Glomerular endothelial cell (primary cell): Measurements from ENCODE around the gene TNNT1. TPM values are rescaled to one million over a fixed set of nuclear protein-coding genes. Genes with fewer than 3 reads are reported as not detected.
A peak's percentile ranks its signal among the peaks of the same experiment; 100 is the strongest.
"Not testable (repeated sequence)": the region's sequence is repeated elsewhere in the genome, so short reads cannot be mapped to it uniquely, and the experiment has no call there.

Source experiments
- DNase-seq: peaks from one replicate; pipeline ENCODE4 v3.0.0-alpha.2; 2011; ENCODE audit warnings: low read depth, low spot score; ENCODE audit errors: extremely low read depth
- total RNA-seq: library from RNA; depleted of rRNA; stranded (reverse); fragments of >200 nt; gene quantifications from 2 replicates; pipeline ENCODE4 v1.2.3, GENCODE V29; 2015

Gene TNNT1
- total RNA-seq, 1 donor from 2014 or later, result not detected

DNA sequence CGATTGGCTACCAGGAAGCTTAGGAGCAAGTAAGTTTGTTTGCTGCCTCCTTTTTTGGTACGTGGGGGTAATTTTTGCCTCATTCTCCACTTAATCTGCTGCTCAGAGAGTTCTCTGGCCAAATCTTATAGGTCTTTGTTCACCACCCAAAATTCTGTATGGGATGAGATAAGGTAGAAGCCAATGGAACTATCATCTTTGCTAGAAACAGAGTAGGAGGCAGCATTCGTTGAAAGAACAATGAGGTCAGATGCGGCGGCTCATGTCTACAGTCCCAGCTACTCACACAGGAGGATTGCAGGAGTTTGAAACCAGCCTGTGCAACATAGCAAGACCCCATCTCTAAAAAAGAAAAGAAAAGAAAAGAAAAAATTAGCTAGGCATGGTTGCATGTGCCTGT is 22.4 kb upstream of the TNNT1 start:
- no peak for DNase-seq

DNA sequence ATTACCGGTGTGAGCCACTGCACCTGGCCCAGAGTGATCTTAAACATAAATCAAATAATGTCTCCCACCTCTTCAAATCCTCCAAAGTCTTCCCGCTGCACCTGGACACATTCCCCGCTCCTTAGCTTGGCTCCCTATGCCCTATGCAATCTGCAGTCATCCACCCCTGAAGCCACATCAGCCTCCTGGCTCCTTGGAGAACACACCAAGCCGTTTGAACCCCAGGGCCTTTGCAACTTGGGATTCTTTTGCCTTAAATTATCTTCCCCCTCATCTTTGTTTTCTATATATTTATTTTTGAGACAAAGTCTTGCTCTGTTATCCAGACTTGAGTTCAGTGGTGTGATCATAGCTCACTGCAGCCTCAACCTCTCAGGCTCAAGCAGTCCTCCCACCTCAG is 20.1 kb upstream of the TNNT1 start:
- no peak for DNase-seq

DNA sequence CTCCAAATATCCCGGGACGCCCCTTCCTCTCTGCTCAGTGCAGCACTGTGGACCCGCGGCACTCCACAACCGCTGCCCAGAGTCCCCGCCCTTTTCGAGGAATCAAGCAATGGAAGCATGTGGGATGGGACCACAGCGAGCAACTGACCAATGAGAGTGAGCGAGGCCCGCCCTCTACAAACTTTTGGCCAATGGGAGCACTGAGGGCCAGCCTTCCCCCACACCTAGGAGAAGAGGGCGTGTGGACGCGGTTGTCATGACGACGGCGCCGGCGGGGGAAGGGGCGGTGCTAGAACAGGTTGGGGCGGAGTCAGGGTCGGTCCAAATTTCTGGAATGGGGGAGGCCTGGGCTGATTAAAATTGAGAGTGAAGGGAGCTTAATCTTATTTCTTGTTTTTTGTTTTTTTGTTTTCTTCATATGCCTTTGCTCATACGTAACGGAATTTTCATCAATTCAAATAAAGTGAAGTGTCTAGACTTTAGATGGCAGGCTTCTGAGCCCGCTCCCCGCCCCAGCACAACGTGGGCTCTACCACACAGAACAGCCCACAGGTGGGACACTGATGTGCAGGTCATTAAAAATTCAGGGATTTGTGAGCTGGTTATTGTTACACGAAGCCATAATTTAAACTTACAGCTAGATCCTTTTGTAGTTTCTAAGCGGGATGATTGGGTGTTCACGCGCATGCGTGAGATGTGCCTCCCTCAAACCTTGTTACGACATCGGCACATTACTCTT is 17.7 kb upstream of the TNNT1 start, which contains the start of gene DNAAF3:
Gene DNAAF3 (minus strand): TSS at position 84 of the 739 bp plus-strand sequence. CDS start 200 bp downstream, outside the sequence.
- peak; percentile 85 for DNase-seq

DNA sequence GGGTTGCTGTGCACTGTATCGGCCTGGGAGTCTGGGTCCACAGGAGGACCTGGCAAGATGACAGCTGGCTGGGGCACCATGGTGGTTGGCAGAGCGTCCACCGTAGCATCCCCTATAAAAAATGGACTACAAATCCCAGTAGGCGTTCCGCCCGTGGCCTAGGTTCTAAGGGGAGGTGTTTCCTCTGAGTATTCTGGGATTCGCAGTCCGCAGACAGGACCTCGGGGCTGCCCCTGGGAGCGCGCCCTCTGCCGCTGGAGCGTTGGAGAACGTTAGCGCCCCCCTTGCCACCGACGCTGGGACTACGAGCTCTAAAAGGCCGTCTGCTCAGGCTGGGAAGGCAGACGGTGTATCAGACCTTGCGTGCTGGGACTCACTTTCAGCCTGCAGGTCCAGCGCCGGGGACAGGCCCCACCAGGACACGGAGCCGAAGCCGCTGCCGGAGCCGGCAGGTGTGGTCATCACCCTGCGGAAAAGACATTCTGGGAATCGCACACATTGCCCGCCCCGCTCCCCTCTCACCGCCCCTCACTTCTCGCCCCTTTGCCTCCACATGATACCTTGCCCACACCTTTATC is 17.0 kb upstream of the TNNT1 start:
- DNase-seq, result no peak

DNA sequence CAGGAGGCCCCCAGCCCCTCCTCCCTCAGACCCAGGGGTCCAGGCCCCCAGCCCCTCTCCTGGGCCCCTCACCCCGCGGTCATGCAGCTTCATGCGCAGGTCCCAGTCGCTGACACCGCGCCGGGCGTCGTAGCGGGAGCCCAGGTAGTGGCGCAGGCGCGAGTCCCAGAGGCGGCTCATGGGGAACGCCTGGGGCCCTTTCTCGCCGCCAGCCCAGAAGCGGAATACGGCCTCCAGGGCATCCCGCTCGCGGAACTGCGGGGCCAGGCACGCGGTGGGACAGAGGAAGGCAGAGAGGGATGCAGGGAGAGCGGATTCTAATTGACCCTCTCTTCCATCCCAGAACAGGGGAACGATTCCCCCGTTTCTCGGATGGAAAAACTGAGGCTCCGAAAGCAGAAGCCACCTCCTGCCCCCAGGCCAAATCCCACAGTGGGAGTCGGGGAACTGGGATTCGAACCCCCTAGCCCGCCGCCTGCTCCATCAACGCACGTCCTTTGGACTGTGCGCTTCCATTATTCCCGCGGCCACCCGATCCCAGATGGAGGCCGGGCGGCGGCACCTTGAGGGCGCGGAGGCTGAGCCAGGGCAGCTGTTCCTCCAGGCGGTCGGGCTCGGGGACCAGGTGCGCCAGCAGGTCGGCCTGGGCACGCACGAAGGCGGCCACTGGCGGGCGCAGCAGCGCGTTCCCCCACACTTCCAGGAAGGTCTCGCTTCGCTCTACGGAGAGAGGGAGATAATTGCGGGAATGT is 12.7 kb upstream of the TNNT1 start:
- DNase-seq, result no peak

DNA sequence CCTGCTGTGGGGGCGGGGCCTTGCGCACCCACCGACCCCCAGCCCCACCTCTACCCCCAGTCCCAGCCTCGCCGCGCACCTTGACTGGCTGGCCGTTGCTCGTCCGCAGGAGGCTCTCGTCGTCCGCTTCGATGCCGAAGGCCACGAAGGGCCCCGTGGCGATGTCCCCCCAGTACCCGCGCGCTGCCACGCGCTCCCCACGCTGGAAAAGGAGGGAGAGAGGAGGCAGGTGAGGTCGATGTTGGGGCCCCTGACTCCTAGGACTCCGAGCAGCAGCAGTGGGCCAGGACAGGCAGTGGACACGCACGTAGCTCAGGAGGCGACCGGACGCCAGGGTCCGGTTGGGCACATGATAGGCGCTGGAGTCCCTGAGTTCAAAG is 12.0 kb upstream of the TNNT1 start:
- DNase-seq, result no peak

DNA sequence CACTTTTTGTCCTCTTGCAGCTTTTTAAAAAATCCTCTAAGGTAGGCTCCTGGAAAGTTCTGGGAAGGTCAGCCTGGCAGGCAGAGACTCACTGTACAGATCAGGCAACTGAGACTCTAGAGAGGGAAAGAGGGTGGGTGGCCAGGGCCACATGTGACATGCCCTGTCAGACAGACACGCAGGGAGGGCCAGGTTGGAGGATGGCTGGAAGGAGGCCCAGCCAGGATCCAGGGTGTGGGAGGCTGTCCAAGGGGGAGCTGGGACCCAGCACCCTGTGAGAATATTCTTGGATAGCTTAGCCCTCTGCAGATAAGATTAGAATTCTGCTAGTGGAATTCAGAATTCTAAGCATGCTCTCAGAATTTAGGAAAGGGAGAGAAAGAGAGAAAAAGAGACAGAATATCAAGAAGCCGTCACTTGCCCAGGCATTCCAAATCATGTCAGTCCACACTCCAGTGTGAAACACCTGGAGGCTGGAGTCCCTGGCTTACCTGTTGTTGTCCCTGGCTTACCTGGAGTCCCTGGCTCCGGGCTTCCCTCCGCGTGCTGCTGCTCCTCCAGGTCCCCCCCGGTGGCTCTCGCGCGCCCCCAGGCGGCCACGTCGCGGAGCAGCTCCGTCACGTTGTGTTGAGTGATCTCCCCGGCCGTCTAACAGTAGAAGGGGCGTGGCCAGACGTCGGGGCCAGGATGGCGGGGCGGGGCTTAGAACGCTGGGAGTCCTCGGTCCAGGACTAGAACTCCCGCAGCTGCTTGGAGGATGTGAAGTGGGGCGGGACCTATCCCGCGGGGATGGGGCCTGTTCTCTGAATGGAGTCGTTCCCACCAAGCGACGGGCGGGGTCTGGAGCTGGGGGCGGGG is 11.4 kb upstream of the TNNT1 start:
- DNase-seq, result no peak

DNA sequence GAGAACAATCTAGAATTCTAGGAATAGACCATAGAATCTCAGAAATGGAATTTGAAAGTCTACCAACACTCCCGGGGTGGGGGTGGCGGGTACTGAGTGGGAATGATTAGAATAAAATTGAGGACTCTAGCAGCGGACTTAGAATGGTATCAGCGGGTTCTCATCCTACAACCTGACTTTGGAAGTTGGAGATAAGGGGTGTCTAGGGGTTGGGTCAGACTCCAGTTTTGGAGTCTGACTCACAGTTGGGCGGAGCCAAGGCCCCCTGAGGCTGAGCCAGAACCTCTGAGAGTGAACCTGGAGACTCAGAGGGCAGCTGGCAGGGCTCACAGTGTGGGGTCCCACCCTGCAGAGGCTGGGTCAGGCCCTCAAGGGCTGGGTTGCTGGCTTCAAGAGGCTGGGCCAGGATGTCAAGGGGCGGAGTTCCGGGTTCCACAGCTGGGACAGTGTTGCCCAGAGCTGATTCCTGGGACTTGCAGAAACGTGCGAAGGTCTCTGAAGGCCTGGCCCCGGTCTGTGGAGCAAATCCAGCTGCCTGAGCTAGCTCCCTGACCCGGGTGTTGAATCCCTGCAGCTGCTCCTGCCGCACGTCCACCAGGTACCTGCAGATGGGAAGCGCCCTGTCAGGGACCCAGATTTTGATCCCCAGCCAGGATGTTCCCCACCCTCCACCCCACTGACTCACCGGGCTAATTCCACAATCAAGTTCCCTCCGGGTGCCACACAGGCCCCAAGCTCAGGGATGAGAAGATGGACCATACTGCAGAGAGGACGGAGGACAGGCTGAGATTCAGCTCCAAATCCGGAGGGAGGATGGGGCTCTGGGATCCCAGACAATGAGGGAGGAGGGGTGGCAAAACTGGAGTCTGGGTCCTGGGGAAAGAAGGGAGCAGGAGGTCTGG is 10.1 kb upstream of the TNNT1 start:
- DNase-seq, result no peak

DNA sequence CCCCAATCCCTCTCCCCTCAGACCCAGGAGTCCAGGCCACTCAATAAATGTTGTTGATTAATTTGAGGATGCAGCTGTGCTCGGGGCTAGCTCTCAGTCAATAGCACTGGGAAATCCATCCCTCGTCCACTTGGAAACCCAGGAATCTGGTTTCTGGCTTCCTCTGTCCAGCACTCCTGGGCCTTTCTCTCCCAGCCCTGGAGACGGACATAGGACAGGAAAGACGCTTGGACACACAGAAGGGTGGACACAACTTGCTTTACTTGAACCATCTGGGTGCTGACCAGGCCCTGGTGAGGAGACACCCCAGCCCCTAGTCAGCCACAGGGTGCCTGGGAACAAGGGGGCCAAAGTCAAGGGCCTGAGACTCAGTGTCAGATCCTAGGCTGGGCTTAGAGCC is 9.4 kb upstream of the TNNT1 start:
- DNase-seq, result no peak

DNA sequence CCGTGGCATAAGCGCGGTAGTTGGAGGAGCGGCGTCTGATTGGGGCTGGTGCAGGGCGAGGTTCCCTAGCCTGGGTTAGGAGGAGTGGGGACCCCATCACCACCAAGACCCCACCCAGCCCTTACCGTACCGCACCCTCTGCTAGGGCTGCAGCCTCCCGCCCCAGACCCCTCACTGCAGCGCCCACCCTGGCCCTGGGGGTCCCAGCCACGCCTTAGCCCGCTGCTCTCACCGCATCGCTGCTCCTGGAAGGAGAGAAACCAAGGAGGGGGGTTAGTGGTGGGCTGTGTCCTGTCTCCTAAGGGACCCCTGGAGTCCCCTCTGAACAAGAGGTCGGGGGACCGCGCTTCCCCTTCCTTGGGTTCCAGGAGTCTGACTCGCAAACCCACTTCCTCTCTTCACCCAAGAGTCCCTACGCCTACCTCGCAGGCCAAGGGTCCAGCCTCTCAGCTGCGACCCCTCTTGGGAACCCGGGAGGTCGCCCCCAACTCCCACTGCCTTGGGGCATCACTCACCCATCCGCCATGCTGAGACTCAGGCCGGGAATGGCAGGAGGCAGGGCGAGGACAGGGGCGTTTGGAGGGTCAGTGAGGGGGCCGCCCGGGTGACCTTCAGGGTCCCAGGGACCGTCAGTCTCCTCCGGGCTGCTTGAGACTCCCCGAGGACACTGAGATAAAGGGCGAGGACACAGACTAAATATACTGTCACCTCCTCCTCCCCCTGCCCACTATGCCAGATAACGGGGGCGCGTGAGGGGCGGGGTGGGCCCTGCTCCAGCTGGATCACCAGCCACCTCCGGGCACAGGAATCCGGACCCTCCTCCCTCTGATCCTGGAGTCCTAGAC is 8.3 kb upstream of the TNNT1 start, which contains the start of gene TNNI3:
Gene TNNI3 (minus strand): TSS at position 669 of the 845 bp plus-strand sequence. CDS start 143 bp downstream, at position 526.
- DNase-seq, result no peak

DNA sequence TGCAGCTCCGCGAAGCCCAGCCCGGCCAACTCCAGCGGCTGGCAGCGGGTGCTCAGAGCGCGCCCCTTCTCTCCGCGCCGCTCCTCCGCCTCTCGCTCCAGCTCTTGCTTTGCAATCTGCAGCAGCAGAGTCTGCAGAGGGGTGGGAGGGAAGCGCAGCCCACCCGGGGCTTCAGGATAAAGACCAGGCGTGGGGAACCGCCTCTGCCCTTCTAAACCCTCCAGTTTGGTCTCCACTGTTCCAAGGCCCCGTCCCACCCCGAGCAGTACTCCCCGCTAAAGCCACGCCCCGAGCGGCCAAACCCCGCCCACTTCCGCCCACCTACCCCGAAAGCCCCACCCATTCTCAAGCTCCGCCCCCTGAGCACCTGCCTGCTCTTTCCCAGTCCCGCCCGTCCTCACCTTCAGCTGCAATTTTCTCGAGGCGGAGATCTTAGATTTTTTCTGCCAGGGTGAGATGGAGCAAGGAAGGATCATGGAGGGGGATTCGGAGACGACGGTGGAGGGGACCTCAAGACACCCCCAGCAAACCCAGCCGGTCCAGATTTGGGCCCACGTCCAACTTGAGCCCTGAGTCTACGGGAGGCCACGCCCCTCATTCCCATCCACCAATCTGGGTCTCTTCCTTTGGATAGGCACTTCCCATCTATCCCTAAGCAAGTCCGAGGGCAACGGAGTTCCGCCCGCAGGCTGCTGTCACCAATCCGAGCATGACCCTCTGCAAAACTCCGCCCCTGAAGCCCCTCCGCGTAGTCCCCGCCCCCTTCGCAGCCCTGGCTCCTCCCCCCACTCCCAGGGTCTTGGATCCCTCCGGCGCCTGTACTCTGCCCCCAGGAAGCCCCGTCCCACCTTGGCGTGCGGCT is 7.4 kb upstream of the TNNT1 start:
- DNase-seq, result no peak

DNA sequence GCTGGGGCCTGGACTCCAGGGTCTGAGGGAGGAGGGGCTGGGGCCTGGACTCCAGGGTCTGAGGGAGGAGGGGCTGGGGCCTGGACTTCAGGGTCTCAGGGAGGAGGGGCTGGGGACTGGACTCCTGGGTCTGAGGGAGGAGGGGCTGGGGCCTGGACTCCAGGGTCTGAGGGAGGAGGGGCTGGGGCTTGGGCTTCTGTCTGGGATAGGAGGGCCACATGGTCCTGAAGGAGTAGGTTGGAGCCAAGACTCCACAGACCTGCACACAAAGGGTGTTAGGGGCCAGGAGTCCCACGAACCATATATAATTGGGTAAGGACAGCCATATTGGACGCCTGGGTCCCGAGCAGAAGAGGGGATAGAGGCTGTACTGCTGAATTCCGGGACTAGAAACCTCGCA is 6.8 kb upstream of the TNNT1 start:
- DNase-seq, result not testable (repeated sequence)

DNA sequence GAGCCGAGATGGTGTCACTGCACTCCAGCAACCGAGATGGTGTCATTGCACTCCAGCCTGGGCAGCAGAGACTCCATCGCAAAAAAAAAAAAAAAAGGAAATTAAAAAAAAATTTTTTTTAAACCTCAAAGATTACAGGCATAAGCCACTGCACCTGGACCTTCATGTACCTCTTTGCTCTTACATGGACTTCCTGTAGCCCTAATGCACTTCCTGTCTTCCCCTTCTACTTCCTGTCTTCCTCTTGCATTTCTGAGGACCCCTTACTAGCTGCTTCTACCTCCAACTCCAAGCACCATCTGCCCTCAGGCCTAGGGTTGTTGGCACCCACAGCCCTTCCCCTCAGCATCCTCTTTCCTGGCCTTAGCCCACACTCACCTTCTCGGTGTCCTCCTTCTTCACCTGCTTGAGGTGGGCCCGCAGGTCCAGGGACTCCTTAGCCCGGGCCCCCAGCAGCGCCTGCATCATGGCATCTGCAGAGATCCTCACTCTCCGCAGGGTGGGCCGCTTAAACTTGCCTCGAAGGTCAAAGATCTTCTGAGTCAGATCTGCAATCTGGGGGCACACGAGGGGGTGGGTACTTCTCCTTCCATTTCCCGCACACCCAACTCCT is 4.8 kb upstream of the TNNT1 start:
- no peak for DNase-seq

DNA sequence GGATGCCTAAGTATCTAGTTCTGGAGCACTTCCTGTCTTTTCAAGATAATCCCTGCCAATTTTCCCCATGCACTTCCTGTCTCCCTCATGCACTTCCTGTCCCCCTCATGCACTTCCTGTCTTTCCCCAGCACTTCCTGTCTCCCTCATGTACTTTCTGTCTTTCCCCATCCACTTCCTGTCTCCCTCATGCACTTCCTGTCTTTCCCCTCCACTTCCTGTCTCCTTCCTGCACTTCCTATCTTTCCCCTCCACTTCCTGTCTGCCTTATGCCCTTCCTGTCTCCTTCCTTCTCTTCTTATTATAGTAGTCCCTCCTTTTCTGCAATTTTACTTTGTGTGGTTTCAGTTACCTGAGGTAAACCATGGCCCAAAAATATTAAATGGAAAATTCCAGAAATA is 3.0 kb upstream of the TNNT1 start:
- no peak for DNase-seq

DNA sequence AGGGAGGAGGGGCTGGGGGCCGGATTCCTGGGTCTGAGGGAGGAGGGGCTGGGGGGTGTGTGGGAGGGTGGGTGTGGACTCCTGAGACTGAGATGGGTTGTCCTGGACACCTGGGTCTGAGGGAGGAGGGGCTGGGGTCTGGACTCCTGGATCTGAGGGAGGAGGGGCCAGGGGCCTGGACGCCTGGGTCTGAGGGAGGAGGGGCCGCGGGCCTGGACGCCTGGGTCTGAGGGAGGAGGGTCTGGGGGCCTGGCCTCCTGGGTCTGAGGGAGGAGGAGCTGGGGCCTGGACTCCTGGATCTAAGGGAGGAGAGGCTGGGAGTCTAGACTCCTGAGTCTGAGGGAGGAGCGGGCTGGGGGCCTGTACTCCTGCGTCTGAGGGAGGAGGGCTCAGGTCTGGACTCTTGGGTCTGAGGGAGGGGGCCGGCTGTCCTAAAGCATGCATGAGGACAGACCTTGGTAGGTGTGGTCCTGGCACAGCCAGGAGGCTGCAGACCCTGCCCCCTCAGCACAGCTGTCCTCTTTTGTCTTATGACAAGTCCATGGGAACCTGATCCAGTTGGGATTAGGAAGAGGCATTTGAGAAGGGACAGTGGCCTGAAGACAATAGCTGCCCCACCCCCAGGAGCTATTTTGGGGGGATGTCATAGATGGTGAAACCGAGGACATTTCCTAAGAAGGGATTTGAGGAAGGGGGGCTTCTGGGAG is 1.3 kb downstream of the TNNT1 start:
- DNase-seq, result no peak

DNA sequence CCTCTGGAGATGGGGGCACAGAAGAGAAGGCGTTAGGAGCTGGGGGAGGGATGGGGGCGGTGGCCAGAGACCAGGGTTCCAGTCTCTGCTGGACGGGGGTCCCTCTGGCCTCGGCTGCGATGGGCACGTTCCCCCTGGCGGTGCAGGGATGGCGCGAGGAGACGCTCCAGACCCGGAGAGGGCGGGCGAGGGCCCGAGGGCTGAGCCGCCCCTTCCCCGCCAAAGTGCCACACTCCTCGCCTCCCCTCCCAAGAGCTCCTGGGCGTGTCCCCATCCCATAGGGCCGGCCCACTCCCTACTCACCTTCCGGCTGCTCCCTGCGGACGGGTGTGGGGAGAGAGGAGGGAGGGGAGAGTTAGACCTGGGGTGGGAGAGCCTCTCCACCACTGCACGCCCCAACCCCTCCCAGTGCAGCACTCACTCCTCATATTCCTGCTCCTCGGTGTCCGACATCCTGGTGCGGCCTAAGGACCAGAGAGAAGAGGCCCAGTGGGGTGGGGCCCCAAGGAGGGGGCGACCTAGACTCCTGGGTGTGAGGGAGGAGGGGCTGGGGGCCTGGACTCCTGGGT is 2.2 kb downstream of the TNNT1 start:
- no peak for DNase-seq
